Neural progenitor cell (in vitro differentiated cells): ENCODE data around the gene STOML2. TPM values are rescaled to one million over a fixed set of nuclear protein-coding genes. Genes with fewer than 3 reads are reported as not detected.
"Not testable (repeated sequence)": the region's sequence is repeated elsewhere in the genome, so short reads cannot be mapped to it uniquely, and the experiment has no call there.

ENCODE experiments used
- DNase-seq: peaks from one replicate; pipeline ENCODE4 v3.0.0-alpha.2; 2016; ENCODE audit warnings: low spot score
- H2AFZ ChIP-seq: fragments of 200-600 bp; sonication (generic); replicated peaks from 2 replicates; pipeline ENCODE4 v1.6.1; 2016; ENCODE audit warnings: antibody characterized with exemption
- H3F3A ChIP-seq: fragments of 200-600 bp; sonication (generic); 2 replicates; pipeline ENCODE4 v1.6.1; 2016; ENCODE audit warnings: antibody characterized with exemption, low read depth
- H3K27ac ChIP-seq: fragments of 200-600 bp; sonication (generic); 2 replicates; pipeline ENCODE4 v1.5.1; 2016; ENCODE audit warnings: mild to moderate bottlenecking
- H3K27me3 ChIP-seq: fragments of 200-600 bp; sonication (generic); 2 replicates; pipeline ENCODE4 v1.6.1; 2016; ENCODE audit warnings: mild to moderate bottlenecking, moderate library complexity
- H3K36me3 ChIP-seq: fragments of 200-600 bp; sonication (generic); 2 replicates; pipeline ENCODE4 v1.5.1; 2016
- H3K4me1 ChIP-seq: fragments of 200-600 bp; sonication (generic); 2 replicates; pipeline ENCODE4 v1.6.1; 2016; ENCODE audit warnings: mixed run types
- H3K4me2 ChIP-seq: fragments of 200-600 bp; sonication (generic); 2 replicates; pipeline ENCODE4 v1.6.1; 2016
- H3K4me3 ChIP-seq: fragments of 200-600 bp; sonication (generic); 2 replicates; pipeline ENCODE4 v1.5.1; 2016
- H3K79me2 ChIP-seq: fragments of 200-600 bp; sonication (generic); 2 replicates; pipeline ENCODE4 v1.6.1; 2016; ENCODE audit warnings: low read depth
- H3K9ac ChIP-seq: fragments of 200-600 bp; sonication (generic); 2 replicates; pipeline ENCODE4 v1.6.1; 2016
- H3K9me3 ChIP-seq: fragments of 200-600 bp; sonication (generic); 2 replicates; pipeline ENCODE4 v1.5.1; 2016; ENCODE audit warnings: low read depth
- H4K20me1 ChIP-seq: fragments of 200-600 bp; sonication (generic); 2 replicates; pipeline ENCODE4 v1.6.1; 2016; ENCODE audit warnings: low read depth
- H3K27ac Mint-ChIP-seq: 3 replicates; pipeline ENCODE4 v1.8.0; 2021; ENCODE audit warnings: mixed read lengths
- H3K27me3 Mint-ChIP-seq: 2 replicates; pipeline ENCODE4 v1.8.0; 2022; ENCODE audit warnings: low read depth, mild to moderate bottlenecking, inconsistent platforms, moderate library complexity, mixed read lengths; ENCODE audit not compliant: insufficient read depth
- H3K36me3 Mint-ChIP-seq: 3 replicates; pipeline ENCODE4 v1.8.0; 2021; ENCODE audit warnings: mixed read lengths
- H3K4me1 Mint-ChIP-seq: 3 replicates; pipeline ENCODE4 v1.8.0; 2021; ENCODE audit warnings: mixed read lengths
- H3K4me3 Mint-ChIP-seq: 3 replicates; pipeline ENCODE4 v1.8.0; 2021; ENCODE audit warnings: mild to moderate bottlenecking, moderate library complexity, mixed read lengths
- H3K9me3 Mint-ChIP-seq: 3 replicates; pipeline ENCODE4 v1.8.0; 2020; ENCODE audit warnings: mixed read lengths
- CTCF ChIP-seq: fragments of 200-600 bp; sonication (generic); IDR thresholded peaks from 2 replicates; pipeline ENCODE4 v1.5.1; 2017; ENCODE audit warnings: antibody characterized with exemption, mild to moderate bottlenecking
- EZH2 ChIP-seq: fragments of 200-600 bp; sonication (generic); IDR thresholded peaks from 2 replicates; pipeline ENCODE4 v1.6.1; 2017; ENCODE audit warnings: antibody characterized with exemption, mild to moderate bottlenecking, moderate library complexity
- EZH2phosphoT487 ChIP-seq: fragments of 200-600 bp; sonication (generic); IDR thresholded peaks from 2 replicates; pipeline ENCODE4 v1.6.1; 2017; ENCODE audit warnings: antibody characterized with exemption
- total RNA-seq: library from RNA; depleted of rRNA; stranded (reverse); fragments of >200 nt; gene quantifications from 2 replicates; pipeline ENCODE4 v1.2.3, GENCODE V29; 2015; ENCODE audit warnings: low replicate concordance

Gene STOML2
- 114 and 130 TPM in 2 replicates for total RNA-seq

DNA sequence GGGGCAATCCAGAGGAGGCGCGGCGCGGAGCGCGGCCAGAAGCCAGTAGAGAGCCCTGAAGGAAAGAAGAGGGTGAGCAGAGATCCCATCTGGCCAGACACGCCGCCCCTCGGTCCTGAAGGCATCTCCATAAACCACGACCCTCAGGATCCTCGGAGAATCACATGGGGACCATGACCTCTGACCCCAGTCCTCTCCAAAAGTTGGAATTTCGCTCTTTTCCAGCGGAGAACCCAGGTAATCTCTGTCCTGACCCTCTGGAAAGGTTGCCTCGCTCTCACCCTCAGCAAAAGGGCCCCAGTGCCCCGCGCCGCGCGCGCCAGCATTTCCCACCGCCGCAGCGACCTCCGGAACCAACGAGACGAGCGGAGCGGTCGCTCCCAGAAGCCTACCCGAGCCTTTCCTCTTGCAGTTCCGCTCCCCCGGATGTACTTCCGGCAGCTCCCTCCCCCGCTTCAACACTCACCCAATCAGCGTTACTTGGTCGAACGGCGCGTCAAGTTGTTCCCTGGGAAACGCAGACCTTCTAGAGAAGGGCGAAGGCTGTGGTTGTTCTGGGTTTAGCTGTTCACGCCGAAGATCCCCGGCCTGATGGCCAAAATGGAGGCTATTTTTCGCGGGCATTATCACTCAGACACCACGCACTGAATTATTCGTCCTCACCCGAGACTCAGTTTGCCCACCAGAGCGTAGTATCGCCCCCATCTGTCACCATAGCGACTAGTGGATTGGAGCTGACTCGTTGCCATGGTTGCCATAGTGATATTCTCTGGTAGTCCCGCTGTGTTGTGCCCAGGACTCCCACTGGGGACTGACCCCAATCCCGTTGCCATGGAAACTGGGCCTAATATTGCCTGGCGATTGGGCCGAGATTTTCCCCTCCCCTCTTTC, at the start of gene STOML2:
Gene STOML2 (minus strand): TSS at position 363 of the 891 bp plus-strand sequence. CDS start 37 bp downstream, at position 326.
- H4K20me1 ChIP-seq, result no peaks in the 10 kb centered on the region
- peaks cover 17% of the 10 kb centered on the region for H3F3A ChIP-seq
- peaks cover 14% of the 10 kb centered on the region for H3K27me3 Mint-ChIP-seq
- peak; percentile 2 for TF ChIP-seq CTCF
- TF ChIP-seq EZH2phosphoT487, result no peak
- H3K27ac ChIP-seq, result peak within 1 kb of the TSS; percentile 13
- peak within 1 kb of the TSS; percentile 100 for H3K27ac Mint-ChIP-seq
- H3K9me3 ChIP-seq, result no peaks in the 10 kb centered on the region
- H3K4me1 Mint-ChIP-seq, result peaks cover 42% of the 10 kb centered on the region
- no peaks in the 10 kb centered on the region for H3K36me3 ChIP-seq
- H3K4me3 ChIP-seq, result peak within 1 kb of the TSS; percentile 80
- peaks cover 16% of the 10 kb centered on the region for H3K4me1 ChIP-seq
- peak within 1 kb of the TSS; percentile 70 for H2AFZ ChIP-seq
- H3K79me2 ChIP-seq, result peaks cover 17% of the 10 kb centered on the region
- no peaks in the 10 kb centered on the region for H3K27me3 ChIP-seq
- H3K9ac ChIP-seq, result peak within 1 kb of the TSS; percentile 90
- peak within 1 kb of the TSS; percentile 94 for H3K4me3 Mint-ChIP-seq
- no peaks in the 10 kb centered on the region for H3K9me3 Mint-ChIP-seq
- H3K4me2 ChIP-seq, result peak within 1 kb of the TSS; percentile 95
- peak; percentile 98 for DNase-seq
- H3K36me3 Mint-ChIP-seq, result peaks cover 32% of the 10 kb centered on the region

- not testable (repeated sequence) for H3K4me1 ChIP-seq, H4K20me1 ChIP-seq, H3K9ac ChIP-seq, H2AFZ ChIP-seq, H3K27me3 ChIP-seq, H3K27ac Mint-ChIP-seq, H3K4me1 Mint-ChIP-seq, H3K27me3 Mint-ChIP-seq, H3K36me3 ChIP-seq, H3K9me3 ChIP-seq, H3K4me2 ChIP-seq, H3K27ac ChIP-seq, H3K36me3 Mint-ChIP-seq, H3K4me3 ChIP-seq, H3K4me3 Mint-ChIP-seq, DNase-seq, H3F3A ChIP-seq, H3K79me2 ChIP-seq
- H3K9me3 Mint-ChIP-seq, result peaks cover 38% of the 10 kb centered on the region
Measured at GRCh38 chr9:35147941-35148563, 45.1 kb upstream of the STOML2 start.

- Mint-ChIP-seq H3K27ac (no peak overlapping the region), H3K27me3 (peaks cover 6% of the 10 kb centered on the region), H3K36me3 (no peaks in the 10 kb centered on the region), H3K4me1 (no peaks in the 10 kb centered on the region), H3K9me3 (peaks cover 35% of the 10 kb centered on the region), H3K4me3 (no peak overlapping the region)
- Histone ChIP-seq H3K4me2 (no peak overlapping the region), H3K27ac (no peak overlapping the region), H3K36me3 (no peaks in the 10 kb centered on the region), H2AFZ (no peak overlapping the region), H4K20me1 (no peaks in the 10 kb centered on the region), H3K9me3 (peaks cover 12% of the 10 kb centered on the region), H3K79me2 (no peaks in the 10 kb centered on the region), H3K27me3 (no peaks in the 10 kb centered on the region), H3F3A (no peaks in the 10 kb centered on the region), H3K4me1 (no peaks in the 10 kb centered on the region), H3K9ac (no peak overlapping the region), H3K4me3 (no peak overlapping the region)
- no peak for TF ChIP-seq CTCF
- TF ChIP-seq EZH2, result no peak
- TF ChIP-seq EZH2phosphoT487, result no peak
- no peak for DNase-seq
Measured at GRCh38 chr9:35142037-35142436, 39.1 kb upstream of the STOML2 start.

- H3K9ac ChIP-seq, result no peak overlapping the region
- Mint-ChIP-seq H3K36me3 (no peaks in the 10 kb centered on the region), H3K4me3 (no peak overlapping the region), H3K27ac (no peak overlapping the region), H3K27me3 (peaks cover 6% of the 10 kb centered on the region), H3K4me1 (no peaks in the 10 kb centered on the region), H3K9me3 (peaks cover 31% of the 10 kb centered on the region)
- no peak overlapping the region for H3K27ac ChIP-seq
- H4K20me1 ChIP-seq, result no peaks in the 10 kb centered on the region
- H3K4me1 ChIP-seq, result no peaks in the 10 kb centered on the region
- H3F3A ChIP-seq, result no peaks in the 10 kb centered on the region
- TF ChIP-seq EZH2 (no peak), CTCF (no peak), EZH2phosphoT487 (no peak)
- H3K4me3 ChIP-seq, result no peak overlapping the region
- H3K36me3 ChIP-seq, result no peaks in the 10 kb centered on the region
- DNase-seq, result no peak
- H3K79me2 ChIP-seq, result no peaks in the 10 kb centered on the region
- H3K4me2 ChIP-seq, result no peak overlapping the region
- no peak overlapping the region for H2AFZ ChIP-seq
- H3K9me3 ChIP-seq, result peaks cover 12% of the 10 kb centered on the region
- H3K27me3 ChIP-seq, result no peaks in the 10 kb centered on the region
Measured at GRCh38 chr9:35140093-35140492, 37.2 kb upstream of the STOML2 start.
